NCI-H526 treated with DMSO at 0.1 percent for 48 hours (cell line): ENCODE results near the gene ANTXRL.
"Not testable (repeated sequence)": the region's sequence is repeated elsewhere in the genome, so short reads cannot be mapped to it uniquely, and the experiment has no call there.

Experiments
- DNase-seq: peaks from one replicate; lab custom pipeline; 2025; lab: John Stamatoyannopoulos, UW

ANTXRL gene

DNA sequence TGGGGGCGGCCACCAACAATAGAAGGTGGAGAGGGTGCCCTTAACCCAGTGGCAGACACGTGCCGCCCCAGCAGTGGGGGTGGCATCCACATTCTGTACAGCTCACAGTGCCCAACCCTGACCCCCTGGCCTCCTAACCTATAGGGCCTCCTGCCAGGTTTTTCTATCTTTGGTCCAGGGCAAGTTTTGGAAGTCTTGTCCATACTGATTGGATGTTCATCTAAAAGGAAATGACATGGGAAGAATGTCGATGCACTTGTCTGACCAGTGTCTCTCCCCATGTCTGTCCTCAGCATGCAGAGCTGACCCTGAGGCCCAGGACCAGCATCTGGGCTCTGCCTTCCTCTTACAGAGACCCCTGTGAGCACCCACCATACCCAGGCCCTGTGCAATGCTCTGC is 32.3 kb upstream of the ANTXRL start:
- no peak for DNase-seq

DNA sequence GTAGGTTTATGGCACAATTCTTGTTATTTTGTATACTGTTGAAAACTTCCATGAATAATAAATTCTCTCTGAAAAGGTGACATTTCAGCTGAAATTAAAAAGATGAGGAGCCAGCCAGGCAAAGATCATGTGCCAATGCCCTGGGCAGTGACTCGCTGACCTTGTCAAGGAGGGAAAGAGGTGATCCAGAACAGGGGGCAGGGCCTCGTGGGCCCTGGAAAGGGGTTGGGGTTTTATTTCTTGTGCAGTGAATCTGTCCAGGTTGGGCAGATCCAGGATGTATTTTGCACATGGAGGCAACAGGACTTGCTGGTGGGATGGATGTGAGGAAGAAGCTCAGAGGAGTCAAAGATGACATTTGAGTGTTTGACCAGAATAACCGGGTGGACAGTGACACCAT is 31.6 kb upstream of the ANTXRL start:
- DNase-seq: not testable (repeated sequence)

DNA sequence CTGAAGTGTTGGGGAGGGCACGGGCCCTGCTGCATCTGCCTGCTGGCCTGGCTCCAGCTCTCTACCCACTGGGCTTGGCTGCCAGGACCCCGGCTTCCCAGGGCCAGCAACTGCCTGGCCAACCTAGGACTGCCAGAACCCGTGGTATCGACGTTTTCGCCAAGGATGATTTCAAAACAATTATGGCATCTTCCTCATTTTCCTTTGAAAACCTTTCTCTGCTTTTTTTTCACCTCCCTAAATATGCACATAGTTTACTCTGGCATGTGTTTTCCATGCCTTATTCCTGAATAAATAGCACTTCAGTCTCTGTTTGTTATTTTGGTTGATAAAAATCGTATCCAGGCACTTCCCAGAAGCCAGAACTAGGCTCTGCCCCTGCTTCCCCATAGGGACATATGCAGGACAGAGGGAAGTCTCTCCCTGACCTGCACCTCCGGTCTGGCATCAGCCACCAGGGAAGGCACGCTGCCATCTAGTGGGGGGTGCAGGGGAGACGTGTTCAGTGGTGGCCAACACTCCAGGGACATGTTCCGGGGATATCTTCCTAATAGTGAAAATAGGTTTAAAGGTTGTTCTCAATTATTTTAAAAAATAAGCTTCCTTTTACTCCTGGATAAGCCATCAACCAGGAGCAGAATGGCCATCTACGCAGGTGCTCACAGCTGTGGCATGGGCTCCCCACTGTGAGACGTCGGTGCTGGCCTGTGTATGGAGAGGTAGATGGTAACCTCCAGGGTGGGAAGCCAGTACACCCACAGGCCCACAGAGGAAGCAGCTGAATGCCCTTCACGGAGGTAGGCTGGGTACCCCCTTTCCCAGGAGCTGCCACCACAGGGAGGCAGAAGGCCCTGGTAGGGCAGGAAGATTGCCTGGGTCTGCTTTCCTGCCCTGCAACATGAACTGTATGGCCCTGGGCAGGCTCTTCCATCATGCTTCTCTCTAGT is 30.7 kb upstream of the ANTXRL start:
- DNase-seq: no peak

DNA sequence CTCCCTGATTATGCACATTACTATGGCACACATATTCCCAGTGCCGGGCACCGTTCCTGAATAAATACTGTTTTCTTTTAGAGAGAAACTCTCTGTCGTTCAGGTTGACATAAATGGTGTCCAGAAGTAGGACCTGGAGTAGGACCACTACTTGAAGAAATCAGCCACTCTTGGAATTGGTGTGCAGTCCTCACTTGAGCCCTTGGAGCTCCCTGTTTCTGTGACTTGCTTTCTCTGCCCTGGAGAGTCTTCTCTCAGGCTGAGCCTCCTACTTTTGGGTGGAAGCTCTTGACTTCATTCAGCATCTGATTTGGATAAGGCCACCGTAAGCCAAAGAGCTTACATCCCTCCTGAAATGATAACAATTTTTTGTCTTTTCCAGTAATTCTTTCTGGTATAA is 29.7 kb upstream of the ANTXRL start:
- no peak for DNase-seq

DNA sequence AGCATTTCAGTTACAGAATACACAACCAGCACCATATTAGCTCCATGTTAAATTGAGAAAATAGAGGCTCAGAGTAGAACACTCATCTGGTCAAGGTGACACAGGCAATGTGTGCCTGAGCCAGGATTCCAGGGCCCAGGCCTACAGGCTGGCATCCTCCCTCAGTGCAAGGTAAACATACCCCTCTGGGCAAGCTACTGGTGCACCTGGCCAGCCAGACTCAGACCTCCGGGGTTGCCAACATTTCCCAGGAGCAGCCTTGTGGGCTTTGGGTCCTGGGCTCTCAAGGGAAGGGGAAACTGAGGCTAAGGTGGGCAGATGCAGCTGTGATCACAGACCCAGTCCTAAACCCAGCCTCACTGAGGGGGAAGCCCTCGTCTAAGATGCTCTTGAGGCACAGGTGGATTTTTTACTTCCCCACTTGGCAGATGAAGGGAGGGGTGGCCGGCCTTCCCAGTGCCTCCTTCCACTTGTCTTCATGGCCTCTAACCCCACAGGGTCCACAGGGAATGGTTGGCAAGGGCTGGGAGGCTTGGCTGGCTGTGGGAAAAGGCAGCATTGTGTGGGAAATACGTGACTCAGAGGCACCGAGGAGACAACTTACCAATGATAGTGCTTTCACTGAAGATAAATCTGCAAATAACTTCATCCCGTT is 23.8 kb upstream of the ANTXRL start:
- not testable (repeated sequence) for DNase-seq

DNA sequence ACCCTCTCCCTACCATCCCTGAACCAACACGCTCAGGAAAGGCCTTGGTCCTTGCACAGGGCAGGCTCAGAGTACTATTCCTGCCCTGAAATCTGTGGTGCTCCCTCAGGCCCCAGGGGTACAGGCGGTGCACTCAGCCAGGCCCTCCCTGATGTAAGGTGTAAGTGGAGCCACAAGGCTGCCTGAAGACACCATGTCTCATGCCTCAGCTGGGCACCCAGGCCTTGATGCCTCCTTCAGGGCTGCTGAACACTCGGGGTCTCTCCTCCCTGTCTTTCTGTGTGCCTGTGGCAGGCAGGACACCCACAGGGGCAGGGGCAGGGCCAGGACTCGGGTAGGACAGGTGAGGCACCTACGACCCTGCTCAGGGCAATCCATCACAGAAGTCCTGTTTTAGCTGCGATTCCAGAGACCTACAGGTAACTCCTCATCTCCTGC is 22.9 kb upstream of the ANTXRL start:
- DNase-seq: no peak

DNA sequence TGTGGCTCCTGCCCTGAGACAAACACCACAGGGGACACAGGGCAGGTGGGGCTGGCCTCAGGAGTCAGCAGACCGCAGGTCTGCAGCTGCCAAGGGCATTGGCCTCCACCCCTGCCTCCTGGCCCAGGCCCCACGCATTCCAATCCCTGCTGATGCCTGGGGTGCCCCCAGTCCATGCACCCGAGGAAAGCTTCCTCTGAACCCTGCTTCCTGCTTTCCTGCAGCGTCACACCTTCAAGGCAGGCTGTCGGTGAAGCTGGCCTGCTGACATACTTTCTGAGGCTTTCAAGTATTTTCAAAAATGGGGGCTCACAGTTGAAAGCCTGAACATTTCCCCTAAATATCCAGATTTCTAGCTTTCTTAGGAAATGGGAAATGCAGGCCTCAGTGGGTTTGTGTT is 22.5 kb upstream of the ANTXRL start:
- no peak for DNase-seq

DNA sequence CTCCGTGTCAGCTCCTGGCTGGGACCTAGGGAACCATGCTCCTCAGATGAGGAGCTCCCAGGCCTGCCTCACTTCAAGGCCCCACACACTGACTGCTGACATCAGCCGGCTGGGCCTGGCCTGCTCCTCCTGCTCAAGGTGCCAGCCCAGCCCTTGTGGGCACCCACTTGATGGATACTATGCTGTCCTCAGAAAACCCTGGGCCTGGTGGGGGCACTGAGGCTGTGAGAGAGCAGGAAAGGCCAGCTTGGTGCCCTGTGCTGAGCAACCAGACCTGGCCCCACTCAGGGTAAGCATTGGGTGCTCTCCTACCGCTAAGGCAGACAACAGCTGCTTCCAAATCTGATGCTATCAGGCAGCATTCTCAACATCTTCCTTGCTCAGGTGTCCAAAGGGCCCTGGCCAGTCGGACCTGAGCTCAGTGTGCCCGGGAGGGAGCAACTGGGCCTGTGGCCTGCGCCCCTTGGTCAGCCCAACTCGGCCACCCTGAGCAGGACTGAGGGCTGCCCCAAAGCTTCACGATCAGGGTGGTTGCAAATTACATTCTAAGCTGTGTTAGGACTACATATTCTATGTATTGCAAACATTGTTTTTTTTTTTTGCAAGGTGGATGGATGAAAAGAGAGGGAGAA is 21.9 kb upstream of the ANTXRL start:
- DNase-seq: no peak

DNA sequence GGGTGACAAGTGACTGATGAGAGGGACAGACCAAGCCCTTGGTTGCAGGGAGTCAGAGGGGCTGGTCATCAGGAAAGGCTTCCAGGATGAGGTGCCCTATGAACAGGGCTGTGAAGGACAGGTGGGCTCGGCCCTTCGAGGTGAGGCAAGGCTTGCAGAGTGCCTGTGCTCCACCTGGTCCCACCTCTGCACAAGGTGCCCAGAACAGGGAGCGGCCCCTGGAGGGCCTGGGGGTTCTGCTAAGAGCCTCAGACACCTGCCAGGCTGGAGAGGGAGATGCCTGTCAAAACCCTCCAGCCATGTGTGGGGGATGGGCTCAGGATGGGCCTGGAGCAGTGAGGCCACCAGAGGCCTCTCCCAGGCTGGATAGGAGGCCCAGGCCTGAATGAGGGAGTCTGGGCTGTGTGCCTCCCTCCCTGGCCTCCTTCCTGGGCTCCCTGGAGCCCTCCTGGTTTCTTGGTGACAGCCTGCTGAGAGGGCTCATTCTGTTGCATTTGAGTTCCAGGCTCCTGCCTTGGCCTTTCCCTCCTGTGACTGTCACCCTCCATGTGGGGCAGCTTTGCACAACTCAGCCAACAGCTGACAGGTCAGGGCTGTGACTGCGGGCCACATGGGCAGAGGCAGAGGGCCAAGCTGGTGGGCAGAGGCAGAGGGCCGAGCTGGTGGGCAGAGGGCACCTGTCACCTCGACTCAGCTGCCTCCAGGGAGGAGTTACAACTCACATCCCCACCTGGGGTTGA is 21.1 kb upstream of the ANTXRL start:
- DNase-seq: not testable (repeated sequence)

DNA sequence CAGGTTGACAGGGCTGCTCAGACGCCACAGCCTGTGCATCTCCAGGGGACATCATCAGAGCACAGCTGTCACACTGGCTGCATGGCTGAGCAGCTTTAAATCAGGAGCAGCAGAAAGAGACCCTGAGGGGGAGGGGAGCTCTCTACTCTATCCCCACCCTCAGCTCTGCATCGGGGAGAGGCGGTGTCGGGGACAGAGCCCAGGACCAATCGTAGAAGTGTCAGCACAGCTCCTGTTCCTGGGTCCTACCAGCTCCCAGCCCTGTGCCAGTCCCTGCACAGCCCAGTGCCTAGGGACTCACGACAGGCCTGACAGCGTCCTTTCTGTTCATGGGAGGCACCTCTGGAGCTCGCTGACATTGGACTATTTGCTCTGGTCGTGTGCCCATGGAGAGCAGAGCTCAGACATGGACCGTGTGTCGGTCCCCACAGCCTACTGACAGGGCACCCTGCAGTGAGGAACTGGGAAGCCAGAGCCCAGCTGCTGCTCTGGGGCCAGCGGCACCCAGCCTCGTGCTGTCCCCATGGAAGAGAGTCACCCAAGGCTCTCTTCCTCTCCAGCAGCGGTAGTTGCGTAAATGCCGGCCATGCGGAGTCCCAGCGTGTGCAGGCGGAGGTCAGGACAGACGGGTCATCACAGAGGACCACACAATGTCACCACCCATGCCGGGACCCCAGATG is 20.4 kb upstream of the ANTXRL start:
- no peak for DNase-seq

DNA sequence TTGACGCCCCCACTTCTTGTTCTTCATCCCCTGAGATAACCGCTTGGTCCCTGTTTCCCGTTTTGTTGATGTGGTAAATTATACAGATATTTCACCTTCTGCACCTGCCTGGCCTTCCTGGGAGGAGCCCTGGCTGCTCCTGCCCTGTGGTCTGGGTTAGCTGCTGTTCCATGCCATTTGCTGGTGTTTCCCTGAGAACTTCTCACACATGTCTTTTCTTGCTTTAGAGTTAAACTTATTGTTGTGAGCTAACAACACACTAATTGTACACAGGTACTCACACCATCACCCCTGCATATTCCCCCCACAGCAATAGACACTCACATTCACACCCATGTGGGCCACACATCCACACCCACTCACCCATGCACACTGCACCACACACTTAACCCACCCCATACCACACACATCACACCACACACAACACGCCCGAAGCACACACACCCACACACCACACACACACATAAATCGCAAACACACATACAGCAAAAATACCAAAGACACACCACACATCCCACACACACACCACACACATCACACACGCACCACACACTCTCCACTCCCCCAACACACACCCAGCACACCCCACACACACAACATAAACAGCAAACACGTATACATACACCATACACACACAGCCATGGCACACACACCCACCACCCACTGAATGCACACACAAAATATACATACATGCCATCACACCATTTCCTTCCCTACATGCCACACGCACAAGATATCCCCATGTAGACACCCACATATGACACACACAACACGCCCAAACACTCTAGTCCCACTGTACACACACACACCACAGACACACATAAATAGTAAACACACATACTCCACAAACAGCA is 19.4 kb upstream of the ANTXRL start:
- DNase-seq: no peak

DNA sequence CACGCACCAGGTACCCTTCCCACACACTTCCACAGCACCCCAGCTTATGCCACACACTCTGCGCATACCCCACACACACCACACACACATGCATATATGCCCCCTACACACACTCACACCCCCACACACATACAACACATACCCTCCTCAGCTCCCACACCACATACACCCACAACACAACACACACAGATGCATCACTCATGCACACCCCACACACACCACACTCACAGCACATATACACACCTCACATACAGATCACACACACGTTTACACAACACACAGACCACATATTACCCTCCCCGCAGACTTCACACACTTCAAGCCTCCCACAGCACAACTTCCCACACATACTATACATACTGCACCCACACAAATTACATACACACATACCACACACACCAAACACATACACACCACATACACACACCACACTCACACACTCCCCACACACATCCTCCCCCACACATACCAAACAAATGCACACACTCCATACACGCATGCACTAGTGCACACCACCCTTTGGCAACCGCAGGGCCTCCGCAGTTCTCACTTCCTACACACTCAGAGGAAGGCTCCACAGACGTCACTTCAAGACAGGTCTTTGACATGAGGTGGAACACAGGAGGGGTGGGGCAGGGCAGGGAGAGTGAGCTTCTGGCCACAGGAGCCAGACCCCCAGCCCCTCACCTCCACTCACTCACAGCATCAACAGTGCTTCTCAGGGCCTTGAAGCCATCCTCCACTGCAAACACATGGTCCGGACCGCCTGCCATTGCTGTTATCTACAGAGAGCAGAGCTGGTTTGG is 18.5 kb upstream of the ANTXRL start:
- DNase-seq: no peak

DNA sequence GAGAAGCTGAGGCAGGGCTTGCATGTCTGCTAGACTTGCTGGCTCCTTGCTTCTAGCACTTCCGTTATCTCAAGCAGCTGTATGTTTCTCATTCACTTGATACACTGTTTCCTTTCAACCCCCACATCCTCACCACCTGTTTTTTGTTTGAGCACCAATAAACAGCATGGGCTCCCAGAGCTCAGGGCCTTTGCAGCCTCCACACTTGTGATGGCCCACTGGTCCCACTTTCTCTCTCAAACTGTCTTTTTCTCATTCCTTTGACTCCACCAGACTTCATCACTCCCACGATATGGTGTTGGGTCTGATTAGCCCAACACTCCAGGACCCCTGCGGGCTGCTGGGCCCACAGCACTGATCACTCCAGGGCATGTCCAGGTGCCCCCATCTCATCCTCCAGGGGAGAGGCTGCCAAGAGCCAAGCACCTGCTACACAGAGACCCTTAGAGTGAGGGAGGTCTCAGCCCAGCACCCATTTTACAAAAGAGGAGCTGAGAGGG is 17.2 kb upstream of the ANTXRL start:
- DNase-seq: not testable (repeated sequence)

DNA sequence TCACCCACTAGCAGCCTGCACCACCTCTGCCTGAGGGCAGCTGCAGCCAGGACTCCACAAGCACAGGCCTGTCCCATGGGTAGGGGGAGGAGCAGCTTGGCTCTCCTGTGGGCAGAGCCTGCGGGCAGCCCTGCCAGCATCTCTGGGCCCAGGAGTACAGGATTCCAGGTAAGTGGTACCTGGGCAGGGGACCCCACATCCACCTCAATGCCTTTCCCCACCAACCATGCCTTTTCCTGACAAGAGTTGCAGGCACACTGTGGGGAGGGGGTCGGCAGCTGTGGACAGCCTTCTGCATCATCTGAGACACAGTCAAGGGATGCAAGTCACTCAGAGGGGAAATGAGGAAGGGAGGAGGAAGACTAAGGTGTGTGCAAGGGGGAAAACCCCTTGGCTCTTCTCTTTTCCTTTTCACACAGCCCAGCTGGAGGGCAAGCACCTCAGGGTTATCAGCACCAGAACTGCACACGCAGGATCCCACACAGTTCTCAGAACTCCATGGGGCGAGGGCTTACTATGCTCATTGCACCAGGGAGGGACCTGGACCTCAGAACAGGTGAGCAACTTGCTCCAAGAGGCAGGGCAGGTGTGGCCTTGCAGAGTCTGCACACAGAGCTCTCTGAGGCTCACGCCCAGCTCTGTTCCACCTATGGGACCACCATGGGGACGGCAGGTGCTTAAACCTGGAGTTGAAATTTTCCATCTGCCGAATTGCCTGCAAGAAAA is 16.5 kb upstream of the ANTXRL start:
- DNase-seq: no peak

DNA sequence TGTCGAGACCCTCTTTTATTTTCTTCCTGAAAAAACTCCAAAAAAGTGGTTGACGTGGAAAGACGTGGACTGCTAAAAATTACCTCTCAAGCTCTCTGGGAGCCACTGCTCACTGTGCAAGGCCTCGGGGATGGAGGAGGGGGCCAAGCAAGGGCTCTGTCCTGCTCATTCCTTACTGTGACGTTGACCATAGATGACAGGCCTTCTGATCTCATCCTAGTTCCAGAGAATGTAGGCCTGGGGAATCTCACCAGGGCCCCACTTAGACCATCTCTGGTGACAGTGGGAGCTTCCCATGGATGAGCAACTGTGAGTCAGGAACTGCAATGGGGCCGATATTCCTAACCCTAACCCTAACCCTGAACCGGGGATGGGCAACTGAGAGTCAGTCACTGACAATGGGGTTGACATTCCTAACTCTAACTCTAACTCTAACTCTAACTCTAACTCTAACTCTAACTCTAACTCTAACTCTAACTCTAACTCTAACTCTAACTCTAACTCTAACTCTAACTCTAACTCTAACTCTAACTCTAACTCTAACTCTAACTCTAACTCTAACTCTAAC is 15.8 kb upstream of the ANTXRL start:
- not testable (repeated sequence) for DNase-seq

DNA sequence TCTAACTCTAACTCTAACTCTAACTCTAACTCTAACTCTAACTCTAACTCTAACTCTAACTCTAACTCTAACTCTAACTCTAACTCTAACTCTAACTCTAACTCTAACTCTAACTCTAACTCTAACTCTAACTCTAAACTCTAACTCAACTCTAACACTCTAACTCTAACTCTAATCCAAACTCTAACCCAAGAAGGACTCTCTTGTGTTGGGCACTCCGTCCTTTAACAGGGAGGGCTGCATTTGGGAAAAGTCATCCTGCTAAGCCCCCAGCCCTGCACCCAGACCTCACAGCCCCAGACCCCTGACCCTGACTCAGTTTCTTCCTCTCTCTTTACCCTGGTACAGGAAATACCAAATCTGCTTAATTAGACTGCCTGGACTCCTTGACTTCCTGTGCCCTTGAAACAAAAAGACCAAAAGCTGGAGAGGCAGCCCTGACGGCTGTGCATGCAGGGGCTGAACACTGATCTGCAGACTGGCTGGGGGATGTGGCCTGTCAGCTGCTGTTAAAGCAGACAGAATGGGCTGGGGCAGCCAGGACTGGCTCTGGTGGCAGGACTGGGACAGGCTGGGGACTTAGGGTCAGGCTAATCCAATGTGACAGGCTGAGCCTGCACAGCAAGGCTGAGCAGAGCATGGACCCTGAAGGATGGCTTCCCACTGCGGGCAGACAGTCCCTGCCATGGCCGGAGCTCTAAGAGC is 14.8 kb upstream of the ANTXRL start:
- not testable (repeated sequence) for DNase-seq

DNA sequence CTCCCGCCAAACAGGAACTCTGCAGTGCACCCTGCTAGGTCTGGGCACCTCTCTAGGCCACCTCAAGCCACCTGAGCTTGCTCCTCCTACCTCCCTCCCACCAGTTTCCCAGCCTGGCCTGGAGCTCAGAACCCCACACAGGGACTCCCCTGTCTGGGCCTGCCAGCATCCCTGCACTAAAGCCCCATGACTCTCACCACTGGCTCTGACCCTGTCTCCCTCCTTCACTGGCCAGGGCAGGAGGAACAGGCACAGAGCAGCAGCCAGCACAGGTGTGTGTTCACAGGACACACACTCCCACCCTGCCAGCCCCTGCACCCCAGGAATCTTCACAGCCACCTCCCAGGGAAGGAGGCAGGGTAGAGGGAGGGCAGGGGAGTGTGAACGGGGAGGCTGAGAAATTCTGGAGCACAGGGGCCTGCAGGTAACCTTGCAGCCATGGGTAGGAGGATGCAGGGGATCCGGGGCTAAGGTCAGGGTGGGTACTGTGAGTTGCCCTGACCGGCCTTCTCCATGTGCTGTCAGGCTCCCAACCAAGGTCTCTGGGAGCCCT is 13.9 kb upstream of the ANTXRL start:
- DNase-seq: no peak
